HG03439 (cell line): ENCODE measurements around the gene PTPN1.
"Not testable (repeated sequence)": the region's sequence is repeated elsewhere in the genome, so short reads cannot be mapped to it uniquely, and the experiment has no call there.

Experiments used
- ATAC-seq: cut with Tn5 transposase; IDR thresholded peaks from one replicate; pipeline ENCODE4 v1.9.1; 2021; ENCODE audit warnings: mild to moderate bottlenecking, moderate library complexity; ENCODE audit not compliant: unreplicated experiment

Gene PTPN1

GRCh38 chr20:50509923-50510705 lies at the start of gene PTPN1:
PTPN1 (plus strand) TSS chr20:50510383; CDS start chr20:50510528, 145 bp downstream.
- ATAC-seq, result peak; percentile 89

GRCh38 chr20:50460608-50461267 lies 49.4 kb upstream of the PTPN1 start:
- peak; percentile 62 for ATAC-seq

GRCh38 chr20:50462093-50462690 lies 48.0 kb upstream of the PTPN1 start:
- no peak for ATAC-seq

- ATAC-seq, result peak; percentile 56
These were observed 46.0 kb upstream of the PTPN1 start for GRCh38 chr20:50464026-50464724.

GRCh38 chr20:50464725-50465650 lies 45.2 kb upstream of the PTPN1 start:
- no peak for ATAC-seq

GRCh38 chr20:50467174-50467573 lies 43.0 kb upstream of the PTPN1 start:
- ATAC-seq, result no peak

GRCh38 chr20:50467718-50468356 lies 42.3 kb upstream of the PTPN1 start:
- no peak for ATAC-seq

- ATAC-seq, result no peak
These were observed 41.8 kb upstream of the PTPN1 start for GRCh38 chr20:50468378-50468798.

GRCh38 chr20:50469176-50469723 lies 40.9 kb upstream of the PTPN1 start:
- ATAC-seq, result no peak

GRCh38 chr20:50469796-50470195 lies 40.4 kb upstream of the PTPN1 start:
- ATAC-seq, result no peak

GRCh38 chr20:50470264-50470858 lies 39.8 kb upstream of the PTPN1 start:
- ATAC-seq, result no peak

- no peak for ATAC-seq
These were observed 39.0 kb upstream of the PTPN1 start for GRCh38 chr20:50471231-50471630.

GRCh38 chr20:50472693-50473664 lies 37.2 kb upstream of the PTPN1 start:
- ATAC-seq, result no peak

- not testable (repeated sequence) for ATAC-seq
These were observed 35.8 kb upstream of the PTPN1 start for GRCh38 chr20:50474356-50474755.

GRCh38 chr20:50475681-50476292 lies 34.4 kb upstream of the PTPN1 start:
- ATAC-seq, result no peak

GRCh38 chr20:50477239-50477872 lies 32.8 kb upstream of the PTPN1 start:
- ATAC-seq, result no peak
